ENCODE results near the gene EFCC1.

Gene EFCC1

GRCh38 chr3:129020691-129021090, 19.6 kb downstream of the EFCC1 start:
- H3K9ac ChIP-seq (ENCODE audit: low read length), result no peak overlapping the region
- no peak overlapping the region for H3K4me3 ChIP-seq (ENCODE audit: low read length)
- no peaks in the 10 kb centered on the region for H4K20me1 ChIP-seq (ENCODE audit: insufficient read depth, low read length)
- H2AFZ ChIP-seq (ENCODE audit: low read depth, low read length), result no peak overlapping the region
- TF ChIP-seq EZH2phosphoT487 (IDR thresholded peaks at IDR 0.05; ENCODE audit: low read depth), result no peak
- no peak overlapping the region for H3K4me2 ChIP-seq (ENCODE audit: low read length)
- no peaks in the 10 kb centered on the region for H3K9me3 ChIP-seq (ENCODE audit: insufficient read depth, low read length)
- peaks cover 7% of the 10 kb centered on the region for H3K27me3 ChIP-seq (ENCODE audit: low read depth, low read length)
- H3K79me2 ChIP-seq (ENCODE audit: low read length), result no peaks in the 10 kb centered on the region
- H3K36me3 ChIP-seq (replicated peaks; ENCODE audit: low read depth, low read length), result no peaks in the 10 kb centered on the region
- peaks cover 14% of the 10 kb centered on the region for H3K4me1 ChIP-seq (ENCODE audit: low read length)
- H3K27ac ChIP-seq (ENCODE audit: low read length), result no peak overlapping the region

DNA sequence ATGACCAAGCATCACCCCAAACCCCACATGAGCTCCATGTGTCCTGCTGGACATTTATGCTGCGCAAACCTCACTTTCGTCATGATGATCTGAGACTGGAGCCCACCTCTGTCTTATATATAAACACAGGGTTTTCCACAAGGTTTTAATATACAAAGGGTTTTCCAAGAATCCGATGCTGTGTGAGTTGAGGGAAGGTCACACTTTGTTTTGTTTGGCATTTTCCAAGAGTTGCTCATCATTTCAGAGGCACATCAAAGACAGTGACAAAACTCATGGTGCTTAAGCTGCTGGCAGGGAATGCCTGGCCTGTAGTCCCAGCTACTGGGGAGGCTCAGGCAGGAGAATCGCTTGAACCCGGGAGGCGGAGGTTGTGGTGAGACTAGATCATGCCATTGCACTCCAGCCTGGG, 20.0 kb downstream of the EFCC1 start:
- Histone ChIP-seq H2AFZ (ENCODE audit: low read depth, low read length) (no peak overlapping the region), H3K27me3 (ENCODE audit: low read depth, low read length) (peaks cover 7% of the 10 kb centered on the region)
- TF ChIP-seq CTCF (IDR thresholded peaks at IDR 0.05; ENCODE audit: low read depth, low read length), result no peak
- TF ChIP-seq EZH2phosphoT487 (IDR thresholded peaks at IDR 0.05; ENCODE audit: low read depth), result no peak

GRCh38 chr3:129022114-129023007, 21.3 kb downstream of the EFCC1 start:
- Histone ChIP-seq H3K27ac (ENCODE audit: low read length) (no peak overlapping the region), H3K36me3 (replicated peaks; ENCODE audit: low read depth, low read length) (no peaks in the 10 kb centered on the region), H3K79me2 (ENCODE audit: low read length) (no peaks in the 10 kb centered on the region), H3K4me1 (ENCODE audit: low read length) (peaks cover 7% of the 10 kb centered on the region), H3K9me3 (ENCODE audit: insufficient read depth, low read length) (no peaks in the 10 kb centered on the region), H3K27me3 (ENCODE audit: low read depth, low read length) (peaks cover 10% of the 10 kb centered on the region), H3K4me2 (ENCODE audit: low read length) (no peak overlapping the region), H2AFZ (ENCODE audit: low read depth, low read length) (no peak overlapping the region), H3K9ac (ENCODE audit: low read length) (no peak overlapping the region), H3K4me3 (ENCODE audit: low read length) (no peak overlapping the region), H4K20me1 (ENCODE audit: insufficient read depth, low read length) (no peaks in the 10 kb centered on the region)
- TF ChIP-seq CTCF (IDR thresholded peaks at IDR 0.05; ENCODE audit: low read depth, low read length), result no peak
- no peak for TF ChIP-seq EZH2phosphoT487 (IDR thresholded peaks at IDR 0.05; ENCODE audit: low read depth)

More for the DNA sequence above, 20.0 kb downstream of the EFCC1 start:
- H3K4me2 ChIP-seq (ENCODE audit: low read length), result no peak overlapping the region
- H4K20me1 ChIP-seq (ENCODE audit: insufficient read depth, low read length), result no peaks in the 10 kb centered on the region
- H3K9me3 ChIP-seq (ENCODE audit: insufficient read depth, low read length), result no peaks in the 10 kb centered on the region
- no peak overlapping the region for H3K9ac ChIP-seq (ENCODE audit: low read length)
- no peaks in the 10 kb centered on the region for H3K79me2 ChIP-seq (ENCODE audit: low read length)
- no peaks in the 10 kb centered on the region for H3K36me3 ChIP-seq (replicated peaks; ENCODE audit: low read depth, low read length)
- no peak overlapping the region for H3K4me3 ChIP-seq (ENCODE audit: low read length)
- peaks cover 9% of the 10 kb centered on the region for H3K4me1 ChIP-seq (ENCODE audit: low read length)
- H3K27ac ChIP-seq (ENCODE audit: low read length), result no peak overlapping the region

DNA sequence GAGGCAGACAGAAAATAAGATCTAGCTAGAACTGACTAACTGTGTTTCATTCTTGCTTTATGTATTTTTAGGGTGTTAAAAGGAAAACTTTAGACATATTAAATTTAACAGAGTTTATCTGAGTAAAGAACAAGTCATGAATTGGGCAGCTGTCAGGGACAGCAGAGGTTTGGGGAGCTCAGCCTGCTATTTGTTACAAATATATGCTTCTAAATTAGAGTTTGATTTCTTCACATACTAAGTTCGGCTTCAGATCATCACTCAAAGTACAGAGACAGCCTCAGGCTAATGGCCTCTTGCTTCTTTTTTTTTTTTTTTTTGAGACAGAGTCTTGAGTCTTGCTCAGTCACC, 21.9 kb downstream of the EFCC1 start:
- Histone ChIP-seq H3K79me2 (ENCODE audit: low read length) (no peaks in the 10 kb centered on the region), H3K9me3 (ENCODE audit: insufficient read depth, low read length) (no peaks in the 10 kb centered on the region), H3K4me1 (ENCODE audit: low read length) (peaks cover 10% of the 10 kb centered on the region), H3K4me2 (ENCODE audit: low read length) (no peak overlapping the region), H4K20me1 (ENCODE audit: insufficient read depth, low read length) (no peaks in the 10 kb centered on the region), H3K9ac (ENCODE audit: low read length) (no peak overlapping the region), H3K27ac (ENCODE audit: low read length) (no peak overlapping the region), H2AFZ (ENCODE audit: low read depth, low read length) (no peak overlapping the region), H3K36me3 (replicated peaks; ENCODE audit: low read depth, low read length) (no peaks in the 10 kb centered on the region), H3K4me3 (ENCODE audit: low read length) (no peak overlapping the region), H3K27me3 (ENCODE audit: low read depth, low read length) (peaks cover 10% of the 10 kb centered on the region)
- no peak for TF ChIP-seq CTCF (IDR thresholded peaks at IDR 0.05; ENCODE audit: low read depth, low read length)
- TF ChIP-seq EZH2phosphoT487 (IDR thresholded peaks at IDR 0.05; ENCODE audit: low read depth), result no peak
